Measurements from ENCODE around the gene GSTM4.

The GSTM4 gene

GRCh38 chr1:109625176-109625575, 30.7 kb upstream of the GSTM4 start:
- no peak for DNase-seq

- DNase-seq: no peak
Measured at GRCh38 chr1:109625601-109626560, 30.0 kb upstream of the GSTM4 start.

- DNase-seq: no peak
Measured at GRCh38 chr1:109626682-109627408, 29.1 kb upstream of the GSTM4 start.

GRCh38 chr1:109627692-109628399, 28.1 kb upstream of the GSTM4 start:
- no peak for DNase-seq

GRCh38 chr1:109628540-109629321, 27.2 kb upstream of the GSTM4 start:
- DNase-seq: peak; percentile 53

GRCh38 chr1:109629372-109630030, 26.4 kb upstream of the GSTM4 start:
- no peak for DNase-seq

GRCh38 chr1:109630081-109630897, 25.6 kb upstream of the GSTM4 start:
- DNase-seq: peak; percentile 78

GRCh38 chr1:109630898-109631512, 24.9 kb upstream of the GSTM4 start:
- no peak for DNase-seq

- DNase-seq: no peak
Measured at GRCh38 chr1:109631513-109632505, 24.1 kb upstream of the GSTM4 start.

- no peak for DNase-seq
Measured at GRCh38 chr1:109632671-109633346, 23.1 kb upstream of the GSTM4 start.

GRCh38 chr1:109634292-109634691, 21.6 kb upstream of the GSTM4 start:
- no peak for DNase-seq

- no peak for DNase-seq
Measured at GRCh38 chr1:109634771-109635750, 20.8 kb upstream of the GSTM4 start.

- no peak for DNase-seq
Measured at GRCh38 chr1:109635862-109636200, 20.1 kb upstream of the GSTM4 start.

GRCh38 chr1:109636201-109636952, 19.5 kb upstream of the GSTM4 start:
- DNase-seq: no peak

- no peak for DNase-seq
Measured at GRCh38 chr1:109637446-109637845, 18.5 kb upstream of the GSTM4 start.

GRCh38 chr1:109639063-109639840, 16.6 kb upstream of the GSTM4 start:
- DNase-seq: no peak

Data from activated CD8-positive, alpha-beta memory T cell treated with anti-CD3 and anti-CD28 coated beads, Interleukin-2, amount 50 U/mL, for 48 hours (primary cell).